ENCODE data around the gene RAB3C.

GRCh38 chr5:58738336-58738735, 155.5 kb downstream of the RAB3C start:
- TF ChIP-seq, protein P1, sequence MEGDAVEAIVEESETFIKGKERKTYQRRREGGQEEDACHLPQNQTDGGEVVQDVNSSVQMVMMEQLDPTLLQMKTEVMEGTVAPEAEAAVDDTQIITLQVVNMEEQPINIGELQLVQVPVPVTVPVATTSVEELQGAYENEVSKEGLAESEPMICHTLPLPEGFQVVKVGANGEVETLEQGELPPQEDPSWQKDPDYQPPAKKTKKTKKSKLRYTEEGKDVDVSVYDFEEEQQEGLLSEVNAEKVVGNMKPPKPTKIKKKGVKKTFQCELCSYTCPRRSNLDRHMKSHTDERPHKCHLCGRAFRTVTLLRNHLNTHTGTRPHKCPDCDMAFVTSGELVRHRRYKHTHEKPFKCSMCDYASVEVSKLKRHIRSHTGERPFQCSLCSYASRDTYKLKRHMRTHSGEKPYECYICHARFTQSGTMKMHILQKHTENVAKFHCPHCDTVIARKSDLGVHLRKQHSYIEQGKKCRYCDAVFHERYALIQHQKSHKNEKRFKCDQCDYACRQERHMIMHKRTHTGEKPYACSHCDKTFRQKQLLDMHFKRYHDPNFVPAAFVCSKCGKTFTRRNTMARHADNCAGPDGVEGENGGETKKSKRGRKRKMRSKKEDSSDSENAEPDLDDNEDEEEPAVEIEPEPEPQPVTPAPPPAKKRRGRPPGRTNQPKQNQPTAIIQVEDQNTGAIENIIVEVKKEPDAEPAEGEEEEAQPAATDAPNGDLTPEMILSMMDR (IDR thresholded peaks at IDR 0.05): no peak
- TF ChIP-seq POLR2A (IDR thresholded peaks at IDR 0.05): no peak

Data from right lobe of liver (tissue), 4 donors.